Thyroid gland (tissue), 4 donors: Measurements from ENCODE around the gene BCAT1.

Source experiments
- CTCF ChIP-seq, 6 experiments: fragments of 200-600 bp in 3 of 6; fragments of 450-650 bp in 3 of 6; sonication (generic) in 3 of 6; IDR thresholded peaks; one replicate each; pipeline ENCODE4 v1.5.1; 2016 to 2019; ENCODE audit warnings: antibody characterized with exemption in 6 of 6, mild to moderate bottlenecking in 2 of 6, inconsistent platforms in 1 of 6, moderate library complexity in 1 of 6
- POLR2A ChIP-seq, 2 donors: fragments of 450-650 bp; IDR thresholded peaks; one replicate each; pipeline ENCODE4 v1.6.1; 2017; ENCODE audit warnings: antibody characterized with exemption in 2 of 2, mild to moderate bottlenecking in 2 of 2, moderate library complexity in 1 of 2

- TF ChIP-seq CTCF (IDR thresholded peaks at IDR 0.05) (no peak), POLR2A (IDR thresholded peaks at IDR 0.05) (no peak)
Measured at GRCh38 chr12:24913130-24913529, 35.8 kb downstream of the BCAT1 start.
